Measurements from ENCODE around the gene NBPF15. TPM values are rescaled to one million over a fixed set of nuclear protein-coding genes. Genes with fewer than 3 reads are reported as not detected.
"Not testable (repeated sequence)": the region's sequence is repeated elsewhere in the genome, so short reads cannot be mapped to it uniquely, and the experiment has no call there.

NBPF15 gene, protein sequence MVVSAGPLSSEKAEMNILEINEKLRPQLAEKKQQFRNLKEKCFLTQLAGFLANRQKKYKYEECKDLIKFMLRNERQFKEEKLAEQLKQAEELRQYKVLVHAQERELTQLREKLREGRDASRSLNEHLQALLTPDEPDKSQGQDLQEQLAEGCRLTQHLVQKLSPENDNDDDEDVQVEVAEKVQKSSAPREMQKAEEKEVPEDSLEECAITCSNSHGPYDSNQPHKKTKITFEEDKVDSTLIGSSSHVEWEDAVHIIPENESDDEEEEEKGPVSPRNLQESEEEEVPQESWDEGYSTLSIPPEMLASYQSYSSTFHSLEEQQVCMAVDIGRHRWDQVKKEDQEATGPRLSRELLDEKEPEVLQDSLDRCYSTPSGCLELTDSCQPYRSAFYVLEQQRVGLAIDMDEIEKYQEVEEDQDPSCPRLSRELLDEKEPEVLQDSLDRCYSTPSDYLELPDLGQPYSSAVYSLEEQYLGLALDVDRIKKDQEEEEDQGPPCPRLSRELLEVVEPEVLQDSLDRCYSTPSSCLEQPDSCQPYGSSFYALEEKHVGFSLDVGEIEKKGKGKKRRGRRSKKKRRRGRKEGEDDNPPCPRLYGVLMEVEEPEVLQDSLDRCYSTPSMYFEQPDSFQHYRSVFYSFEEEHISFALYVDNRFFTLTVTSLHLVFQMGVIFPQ
- 56.2 and 59.8 TPM in 2 replicates for polyA plus RNA-seq (2011; rRNA removed)
- 65.6 and 75.8 TPM in 2 replicates for polyA minus RNA-seq (2011; rRNA and poly(A)+ RNA removed)

DNA sequence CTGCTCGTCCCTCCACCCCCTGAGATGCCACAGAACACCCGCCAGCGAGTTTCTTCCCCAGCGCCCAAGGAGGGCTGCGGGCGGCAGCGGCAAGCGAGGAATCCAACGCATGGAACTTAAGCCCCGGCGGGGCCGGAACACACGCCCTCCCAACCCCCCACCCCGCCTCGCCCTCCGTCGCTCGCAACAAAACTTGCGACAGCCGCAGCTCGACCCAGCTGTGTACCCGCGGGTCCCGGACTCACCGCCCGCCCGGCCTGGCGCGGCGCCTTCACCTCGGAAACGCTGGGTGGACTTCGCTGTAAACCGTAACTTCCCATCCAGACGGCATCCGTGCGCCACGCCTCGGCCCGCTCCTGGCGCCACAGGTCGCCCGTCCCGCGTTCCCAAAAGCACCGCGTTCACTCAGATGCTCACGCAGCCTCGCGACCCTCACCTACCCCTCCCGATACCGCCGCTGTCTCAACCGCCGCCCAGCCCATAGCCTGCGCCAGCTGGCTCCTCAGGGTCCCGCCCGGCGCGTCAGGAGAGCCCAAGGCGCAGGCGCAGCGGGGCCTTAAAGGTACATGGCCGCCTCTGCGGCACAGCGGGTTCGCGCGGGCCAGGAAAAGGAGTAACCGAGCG lies at the start of gene NBPF15:
TSS of gene NBPF15 (minus strand) at position 534 of the 624 bp plus-strand sequence. CDS start 21,666 bp downstream, outside the sequence.
- CTCF ChIA-PET; POLR2A ChIA-PET; DNase-seq (ENCODE audit: low read depth, low spot score); H3K27ac ChIP-seq (ENCODE audit: low read depth, low read length); H3K9me3 ChIP-seq (ENCODE audit: control insufficient read depth, insufficient read depth, low read length); H3K27me3 ChIP-seq (ENCODE audit: control insufficient read depth, insufficient read depth, low read length): not testable (repeated sequence)
- H3K4me3 ChIP-seq (ENCODE audit: low read depth, low read length) = peak within 1 kb of the TSS; percentile 65

DNA sequence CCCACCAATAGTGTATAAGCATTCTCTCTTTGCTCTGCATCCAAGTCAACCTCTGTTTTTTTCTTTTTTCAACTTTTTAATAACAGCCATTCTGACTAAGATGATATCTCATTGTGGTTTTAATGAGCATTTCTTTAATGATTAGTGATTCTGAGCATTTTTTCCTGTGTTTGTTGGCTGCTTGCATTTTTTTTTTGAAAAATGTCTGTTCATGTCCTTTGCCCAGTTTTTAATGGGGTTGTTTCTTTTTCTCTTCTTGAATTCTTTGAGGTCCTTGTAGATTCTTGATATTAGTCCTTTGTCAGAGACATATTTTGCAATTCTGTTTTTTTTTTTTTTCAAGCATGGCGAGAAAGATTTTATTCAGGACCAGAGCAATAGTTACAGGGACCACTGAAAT lies 35.0 kb upstream of the NBPF15 start:
- H3K4me3 ChIP-seq (ENCODE audit: low read depth, low read length); H3K27ac ChIP-seq (ENCODE audit: low read depth, low read length); H3K9me3 ChIP-seq (ENCODE audit: control insufficient read depth, insufficient read depth, low read length); POLR2A ChIA-PET; H3K27me3 ChIP-seq (ENCODE audit: control insufficient read depth, insufficient read depth, low read length); CTCF ChIA-PET; DNase-seq (ENCODE audit: low read depth, low spot score): not testable (repeated sequence)

DNA sequence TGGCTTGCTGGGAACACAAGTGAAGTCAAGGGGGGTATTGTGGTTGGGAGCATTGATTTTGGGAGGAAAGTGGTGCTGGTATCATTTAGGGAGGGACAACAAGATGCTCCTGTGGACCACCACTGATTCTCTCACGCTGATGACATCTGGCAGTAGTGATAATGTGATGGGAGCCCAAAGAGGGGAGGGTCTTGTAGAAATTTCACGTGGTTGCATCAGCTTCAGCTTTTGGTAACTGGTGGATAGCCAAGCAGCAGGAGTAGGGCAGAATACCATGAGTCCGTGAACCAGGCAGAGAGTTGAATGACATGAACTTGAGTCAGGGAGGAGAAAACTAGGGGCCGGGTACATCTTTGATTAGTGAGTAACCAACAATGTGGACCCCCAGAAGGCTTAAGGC lies 32.7 kb upstream of the NBPF15 start:
- DNase-seq (ENCODE audit: low read depth, low spot score); H3K9me3 ChIP-seq (ENCODE audit: control insufficient read depth, insufficient read depth, low read length); H3K27ac ChIP-seq (ENCODE audit: low read depth, low read length); H3K4me3 ChIP-seq (ENCODE audit: low read depth, low read length); POLR2A ChIA-PET; H3K27me3 ChIP-seq (ENCODE audit: control insufficient read depth, insufficient read depth, low read length); CTCF ChIA-PET: not testable (repeated sequence)

DNA sequence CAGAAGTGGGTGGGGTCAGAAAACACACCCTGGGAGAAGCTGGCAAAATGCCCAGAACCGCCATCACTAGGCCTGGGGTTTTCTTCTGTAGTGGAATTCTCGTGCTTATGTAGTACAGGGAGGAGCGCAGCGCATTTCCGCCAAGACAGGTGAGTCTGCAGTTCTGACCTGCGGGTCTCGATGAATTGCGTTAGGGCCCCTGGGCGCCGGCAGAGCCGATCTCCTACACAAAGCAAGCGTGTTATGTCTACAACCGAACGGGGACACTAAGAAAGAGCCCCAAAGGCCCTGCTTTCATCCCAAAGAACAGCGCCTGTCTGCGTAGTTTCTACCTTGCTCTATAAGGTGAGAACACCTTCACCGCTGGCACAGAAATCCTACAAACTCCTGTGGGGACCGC lies 28.9 kb upstream of the NBPF15 start:
- POLR2A ChIA-PET; DNase-seq (ENCODE audit: low read depth, low spot score); H3K27me3 ChIP-seq (ENCODE audit: control insufficient read depth, insufficient read depth, low read length); H3K4me3 ChIP-seq (ENCODE audit: low read depth, low read length); H3K27ac ChIP-seq (ENCODE audit: low read depth, low read length); H3K9me3 ChIP-seq (ENCODE audit: control insufficient read depth, insufficient read depth, low read length); CTCF ChIA-PET: not testable (repeated sequence)

DNA sequence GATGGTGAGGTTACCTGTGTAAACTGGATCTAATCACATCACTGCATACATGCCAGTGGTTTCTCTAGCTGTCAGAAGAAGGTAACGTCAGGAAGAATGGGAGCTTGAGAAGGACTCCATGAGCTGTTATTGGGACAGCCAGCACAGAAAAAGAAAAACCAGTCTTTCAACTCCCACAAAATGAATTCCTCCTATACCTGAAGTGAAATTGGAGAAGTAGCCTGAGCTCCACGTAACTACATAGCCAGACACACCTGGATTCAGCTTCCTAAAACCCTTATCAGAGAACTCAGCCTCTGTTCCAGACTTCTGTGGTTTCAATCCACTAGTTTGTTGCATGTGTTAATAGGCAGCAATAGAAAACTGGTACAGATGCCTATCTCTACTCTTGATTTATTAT lies 25.5 kb upstream of the NBPF15 start:
- DNase-seq (ENCODE audit: low read depth, low spot score); CTCF ChIA-PET; H3K9me3 ChIP-seq (ENCODE audit: control insufficient read depth, insufficient read depth, low read length); H3K27me3 ChIP-seq (ENCODE audit: control insufficient read depth, insufficient read depth, low read length); H3K4me3 ChIP-seq (ENCODE audit: low read depth, low read length); H3K27ac ChIP-seq (ENCODE audit: low read depth, low read length); POLR2A ChIA-PET: not testable (repeated sequence)

DNA sequence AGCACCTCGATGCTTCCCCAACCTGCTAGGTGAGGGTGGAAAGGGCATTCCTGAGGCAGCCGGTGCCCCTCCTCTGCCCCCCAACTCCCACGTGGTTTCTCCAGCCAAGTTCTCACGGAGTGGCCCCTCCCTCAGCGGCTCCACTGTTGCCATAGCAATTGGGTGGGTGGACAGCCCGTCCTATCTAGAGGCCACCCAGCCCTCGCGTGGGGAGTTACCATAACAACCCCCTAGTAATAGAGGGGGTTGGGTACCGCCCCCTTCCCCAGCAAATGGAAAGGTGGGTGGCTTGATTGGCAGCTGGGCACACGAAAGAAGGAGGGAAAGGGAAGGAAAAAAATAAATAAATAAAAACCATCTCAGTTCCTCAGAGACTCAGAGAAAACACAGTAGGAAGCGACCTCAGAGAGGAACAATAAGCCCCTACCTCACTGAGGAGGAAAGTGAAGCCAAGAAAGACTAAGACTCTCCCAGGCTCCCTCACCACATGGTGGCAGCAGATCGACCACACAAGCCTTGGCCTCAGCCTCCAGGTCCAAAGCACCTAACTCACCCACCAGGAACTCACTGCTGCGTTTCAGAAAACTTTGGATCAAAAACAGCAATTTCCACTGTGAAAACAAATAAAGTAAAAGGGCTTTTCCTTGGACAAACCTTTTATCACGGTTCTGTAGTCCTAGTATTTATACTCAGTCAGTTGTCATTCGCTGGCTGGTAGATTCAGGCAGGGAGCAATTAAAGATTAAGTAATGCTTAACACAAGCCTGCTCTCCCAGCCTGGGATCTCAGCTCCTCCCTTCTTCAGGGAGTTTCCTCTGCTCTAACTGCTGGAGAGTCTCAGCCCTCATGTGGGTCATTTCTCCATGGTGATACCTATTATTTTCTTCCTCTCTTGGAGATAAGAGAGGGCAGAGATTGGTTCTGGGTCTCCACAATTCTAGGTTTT lies 23.9 kb upstream of the NBPF15 start:
- H3K27me3 ChIP-seq (ENCODE audit: control insufficient read depth, insufficient read depth, low read length); DNase-seq (ENCODE audit: low read depth, low spot score); H3K9me3 ChIP-seq (ENCODE audit: control insufficient read depth, insufficient read depth, low read length); H3K27ac ChIP-seq (ENCODE audit: low read depth, low read length); H3K4me3 ChIP-seq (ENCODE audit: low read depth, low read length); POLR2A ChIA-PET: not testable (repeated sequence)
- CTCF ChIA-PET = interaction anchor here (0.6 kb wide), 1 partner anchor 65 kb away, joined by 4 read pairs; no protein-coding TSS in a partner anchor

DNA sequence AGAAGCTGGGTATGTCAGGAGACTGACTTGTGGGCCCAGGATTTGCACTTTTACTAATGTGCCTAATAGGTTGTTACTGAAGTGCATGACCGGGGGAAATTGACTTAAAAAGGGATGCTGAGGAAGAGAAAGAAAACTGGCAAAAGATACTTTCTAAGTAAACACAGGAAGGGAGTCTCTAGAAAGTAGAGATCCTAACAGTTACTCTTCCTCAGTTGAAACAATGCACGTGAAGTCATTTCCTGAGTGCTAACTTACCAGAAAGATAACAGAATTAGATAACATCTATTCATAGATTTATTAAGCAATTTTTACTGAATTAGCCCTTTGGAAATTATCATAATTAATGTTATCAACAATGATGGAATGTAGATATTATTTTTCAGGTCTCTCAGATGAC lies 12.4 kb upstream of the NBPF15 start:
- H3K27ac ChIP-seq (ENCODE audit: low read depth, low read length); CTCF ChIA-PET; H3K27me3 ChIP-seq (ENCODE audit: control insufficient read depth, insufficient read depth, low read length); POLR2A ChIA-PET; H3K4me3 ChIP-seq (ENCODE audit: low read depth, low read length); DNase-seq (ENCODE audit: low read depth, low spot score); H3K9me3 ChIP-seq (ENCODE audit: control insufficient read depth, insufficient read depth, low read length): not testable (repeated sequence)

DNA sequence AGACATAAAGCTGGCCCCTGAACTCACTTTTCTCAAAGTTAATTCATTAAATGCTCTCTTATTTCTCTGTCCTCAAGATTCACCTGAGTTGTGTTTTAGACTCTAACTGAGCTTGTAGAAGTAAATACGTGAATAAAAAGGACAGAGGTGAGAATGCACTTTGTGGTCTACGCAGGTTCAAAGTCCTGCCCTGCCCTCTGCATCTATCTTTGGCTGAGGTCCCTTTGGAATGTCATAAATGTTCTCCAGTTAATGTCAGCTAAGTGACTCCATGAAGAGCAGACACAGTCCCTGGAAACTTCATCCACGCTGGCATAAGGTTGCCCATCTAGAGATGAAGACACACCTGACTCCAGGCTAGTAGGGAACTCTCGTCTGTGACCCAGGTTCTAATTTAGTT lies 10.0 kb upstream of the NBPF15 start:
- CTCF ChIA-PET; POLR2A ChIA-PET; H3K27ac ChIP-seq (ENCODE audit: low read depth, low read length); H3K4me3 ChIP-seq (ENCODE audit: low read depth, low read length); DNase-seq (ENCODE audit: low read depth, low spot score); H3K9me3 ChIP-seq (ENCODE audit: control insufficient read depth, insufficient read depth, low read length); H3K27me3 ChIP-seq (ENCODE audit: control insufficient read depth, insufficient read depth, low read length): not testable (repeated sequence)

DNA sequence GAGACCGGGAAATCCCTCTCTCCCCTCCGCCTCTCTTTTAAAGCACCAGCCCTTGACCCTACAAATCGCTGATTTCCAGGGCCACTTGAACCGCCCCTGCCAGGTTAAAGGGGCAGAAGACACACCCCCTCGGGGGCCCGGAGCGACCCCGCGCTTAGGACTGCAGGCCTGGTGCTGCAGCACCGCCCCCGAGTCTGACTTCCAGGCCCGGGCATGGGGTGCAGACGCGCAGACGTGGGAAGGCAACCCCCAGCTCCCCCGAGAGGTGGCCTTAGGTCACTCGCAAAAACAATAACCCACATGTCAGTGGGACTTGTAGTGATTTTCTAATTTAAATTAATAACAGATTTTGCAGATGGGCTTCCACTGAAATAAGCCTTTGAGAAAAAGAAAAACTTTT lies 309 bp upstream of the NBPF15 start:
- POLR2A ChIA-PET; H3K4me3 ChIP-seq (ENCODE audit: low read depth, low read length); DNase-seq (ENCODE audit: low read depth, low spot score): not testable (repeated sequence)

DNA sequence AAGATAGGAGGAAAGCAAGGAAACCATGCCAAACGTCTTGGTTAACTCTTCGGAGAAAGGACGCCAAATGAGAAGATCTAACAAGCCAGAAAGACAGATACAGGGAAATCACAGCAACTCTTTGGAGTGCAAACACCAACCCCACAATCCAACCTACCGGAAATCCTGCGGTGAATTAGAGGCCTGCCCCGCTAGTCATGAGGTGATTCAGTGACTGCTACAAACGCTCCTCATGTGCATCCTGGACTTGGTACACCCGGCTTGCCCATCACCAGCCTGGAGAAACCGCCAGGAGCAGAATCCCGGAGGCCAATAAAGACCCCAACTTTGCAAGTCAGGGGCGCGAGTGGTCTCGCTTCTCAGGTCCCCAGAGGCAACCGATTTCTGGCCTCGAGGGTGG lies 783 bp downstream of the NBPF15 start:
- H3K9me3 ChIP-seq (ENCODE audit: control insufficient read depth, insufficient read depth, low read length); H3K27ac ChIP-seq (ENCODE audit: low read depth, low read length); H3K27me3 ChIP-seq (ENCODE audit: control insufficient read depth, insufficient read depth, low read length); POLR2A ChIA-PET; DNase-seq (ENCODE audit: low read depth, low spot score); CTCF ChIA-PET: not testable (repeated sequence)
- peak overlapping the region; percentile 65 for H3K4me3 ChIP-seq (ENCODE audit: low read depth, low read length)

More for the DNA sequence above, 309 bp upstream of the NBPF15 start:
- H3K9me3 ChIP-seq (ENCODE audit: control insufficient read depth, insufficient read depth, low read length); H3K27me3 ChIP-seq (ENCODE audit: control insufficient read depth, insufficient read depth, low read length); H3K27ac ChIP-seq (ENCODE audit: low read depth, low read length); CTCF ChIA-PET: not testable (repeated sequence)

DNA sequence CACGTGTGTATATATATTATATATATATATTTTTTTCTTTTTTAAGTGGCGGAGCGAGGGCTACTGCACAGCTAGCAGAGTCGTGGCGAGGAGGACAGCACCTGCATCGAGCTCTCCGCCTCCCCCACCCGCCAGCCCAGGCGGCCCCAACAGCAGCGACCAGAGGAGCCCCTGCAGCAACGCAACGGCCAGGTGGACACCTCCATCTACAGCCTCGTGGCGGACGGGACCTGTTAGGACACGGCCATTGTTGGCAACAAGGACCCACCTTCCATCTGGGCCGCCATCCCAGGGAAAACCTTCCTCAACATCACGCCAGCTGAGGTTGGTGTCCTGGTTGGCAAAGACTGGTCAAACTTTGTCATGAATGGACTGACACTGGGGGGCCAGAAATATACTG lies 19.1 kb downstream of the NBPF15 start:
- CTCF ChIA-PET; POLR2A ChIA-PET; H3K4me3 ChIP-seq (ENCODE audit: low read depth, low read length); H3K27me3 ChIP-seq (ENCODE audit: control insufficient read depth, insufficient read depth, low read length); H3K27ac ChIP-seq (ENCODE audit: low read depth, low read length); H3K9me3 ChIP-seq (ENCODE audit: control insufficient read depth, insufficient read depth, low read length); DNase-seq (ENCODE audit: low read depth, low spot score): not testable (repeated sequence)
